GM19099 (cell line): Measurements from ENCODE around the gene ZNF428.

ENCODE experiments used
- POLR2A ChIP-seq: IDR thresholded peaks from 3 replicates; pipeline ENCODE4 v1.6.1; 2011; ENCODE audit warnings: low read depth; ENCODE audit not compliant: insufficient read length; ENCODE audit errors: extremely low read depth

ZNF428 gene

GRCh38 chr19:43607238-43608205, 11.9 kb downstream of the ZNF428 start:
- no peak for TF ChIP-seq POLR2A

GRCh38 chr19:43606569-43607229, 12.7 kb downstream of the ZNF428 start:
- TF ChIP-seq POLR2A: no peak

- no peak for TF ChIP-seq POLR2A
Measured at GRCh38 chr19:43605875-43606568, 13.4 kb downstream of the ZNF428 start.

- TF ChIP-seq POLR2A: no peak
Measured at GRCh38 chr19:43599635-43600295, 19.7 kb downstream of the ZNF428 start.

- TF ChIP-seq POLR2A: no peak
Measured at GRCh38 chr19:43598445-43599240, 20.8 kb downstream of the ZNF428 start.

GRCh38 chr19:43597876-43598275, 21.6 kb downstream of the ZNF428 start:
- no peak for TF ChIP-seq POLR2A

GRCh38 chr19:43596842-43597461, 22.5 kb downstream of the ZNF428 start:
- no peak for TF ChIP-seq POLR2A

- TF ChIP-seq POLR2A: peak; percentile 72
Measured at GRCh38 chr19:43595999-43596841, 23.2 kb downstream of the ZNF428 start, which contains the start of the genes IRGQ and ZNF576. TSS of gene IRGQ (minus strand) at chr19:43596134. CDS start at chr19:43595338, 796 bp downstream. TSS of gene ZNF576 (plus strand) at chr19:43596595. CDS start at chr19:43597109, 514 bp downstream.

- TF ChIP-seq POLR2A: no peak
Measured at GRCh38 chr19:43595605-43595998, 23.8 kb downstream of the ZNF428 start.

- peak; percentile 27 for TF ChIP-seq POLR2A
Measured at GRCh38 chr19:43594710-43595604, 24.5 kb downstream of the ZNF428 start.

- no peak for TF ChIP-seq POLR2A
Measured at GRCh38 chr19:43594081-43594697, 25.2 kb downstream of the ZNF428 start.
